ENCODE results near the gene RAB14. TPM values are rescaled to one million over a fixed set of nuclear protein-coding genes. Genes with fewer than 3 reads are reported as not detected.

The RAB14 gene
- total and polyA plus RNA-seq, 2 donors (not counting 1 experiment from before 2014, with no cell fraction given), result 20.4 to 52.6 TPM

DNA sequence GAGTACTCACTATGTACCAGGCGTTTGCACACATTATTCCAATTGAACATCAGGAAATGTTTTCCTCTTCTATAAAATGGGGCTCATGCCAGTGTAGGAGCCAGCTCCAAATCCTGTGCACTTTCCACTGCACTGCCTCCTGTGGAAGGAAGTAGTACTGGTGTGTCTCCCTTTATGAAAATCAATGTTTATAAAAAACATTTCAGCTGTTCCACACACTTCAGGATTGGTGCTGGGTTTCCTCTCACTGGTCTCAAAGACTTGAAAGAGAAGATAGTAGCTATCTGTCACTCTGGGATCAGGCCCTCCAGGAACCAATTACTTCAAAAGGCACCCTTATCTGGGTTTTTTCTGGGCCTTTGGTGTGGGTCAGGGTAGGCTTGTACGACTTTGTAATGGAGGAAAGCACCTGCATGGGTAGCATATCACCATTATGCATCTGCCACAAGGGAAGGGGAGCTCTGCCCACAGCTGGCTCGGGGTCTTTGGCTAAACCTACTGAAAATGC, 32.5 kb downstream of the RAB14 start:
- ChIA-PET CTCF (interaction anchor here (0.6 to 2.1 kb wide), 9 partner anchors 14 to 487 kb away, joined by 3 to 5 read pairs (median 4); no protein-coding TSS in a partner anchor), POLR2A (no interaction called here)
- peaks cover 10 to 91% of the 10 kb centered on the region in 2 experiments for H3K36me3 ChIP-seq (replicated peaks in 1 of 2; ENCODE audit: control extremely low read depth in 1 of 2, control insufficient read depth in 1 of 2, extremely low read depth in 1 of 2, insufficient read depth in 2 of 2, low read length in 1 of 2)
- no peak overlapping the region for H3K4me3 ChIP-seq (ENCODE audit: control extremely low read depth in 1 of 5, extremely low read depth in 1 of 5, insufficient read depth in 1 of 5, low read depth in 2 of 5, low read length in 4 of 5)
- H3K27ac ChIP-seq (ENCODE audit: low read length in 2 of 2), result peak overlapping the region in 1 of 2 donors; percentile 7
- no peaks in the 10 kb centered on the region for H3K9me3 Mint-ChIP-seq (ENCODE audit: insufficient read depth)
- TF ChIP-seq EZH2 (IDR thresholded peaks at IDR 0.05; ENCODE audit: borderline replicate concordance, insufficient read depth, low read depth, low read length, poor library complexity, severe bottlenecking), result no peak
- TF ChIP-seq, protein P1, sequence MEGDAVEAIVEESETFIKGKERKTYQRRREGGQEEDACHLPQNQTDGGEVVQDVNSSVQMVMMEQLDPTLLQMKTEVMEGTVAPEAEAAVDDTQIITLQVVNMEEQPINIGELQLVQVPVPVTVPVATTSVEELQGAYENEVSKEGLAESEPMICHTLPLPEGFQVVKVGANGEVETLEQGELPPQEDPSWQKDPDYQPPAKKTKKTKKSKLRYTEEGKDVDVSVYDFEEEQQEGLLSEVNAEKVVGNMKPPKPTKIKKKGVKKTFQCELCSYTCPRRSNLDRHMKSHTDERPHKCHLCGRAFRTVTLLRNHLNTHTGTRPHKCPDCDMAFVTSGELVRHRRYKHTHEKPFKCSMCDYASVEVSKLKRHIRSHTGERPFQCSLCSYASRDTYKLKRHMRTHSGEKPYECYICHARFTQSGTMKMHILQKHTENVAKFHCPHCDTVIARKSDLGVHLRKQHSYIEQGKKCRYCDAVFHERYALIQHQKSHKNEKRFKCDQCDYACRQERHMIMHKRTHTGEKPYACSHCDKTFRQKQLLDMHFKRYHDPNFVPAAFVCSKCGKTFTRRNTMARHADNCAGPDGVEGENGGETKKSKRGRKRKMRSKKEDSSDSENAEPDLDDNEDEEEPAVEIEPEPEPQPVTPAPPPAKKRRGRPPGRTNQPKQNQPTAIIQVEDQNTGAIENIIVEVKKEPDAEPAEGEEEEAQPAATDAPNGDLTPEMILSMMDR (IDR thresholded peaks at IDR 0.05), result peak; percentile 67
- no peaks in the 10 kb centered on the region for H3K27me3 ChIP-seq (replicated peaks in 1 of 4; ENCODE audit: control extremely low read depth in 1 of 4, control insufficient read depth in 3 of 4, insufficient read depth in 4 of 4, low read length in 3 of 4)
- peak overlapping the region; percentile 41 for H3K27ac Mint-ChIP-seq
- no peak overlapping the region for H3K9ac ChIP-seq (ENCODE audit: low read length)
- no peaks in the 10 kb centered on the region for H3K9me3 ChIP-seq (ENCODE audit: control extremely low read depth in 1 of 3, control insufficient read depth in 2 of 3, insufficient read depth in 1 of 3, low read length in 2 of 3)
- no peaks in the 10 kb centered on the region for H4K20me1 ChIP-seq (ENCODE audit: control insufficient read depth, insufficient read depth, low read length, poor library complexity, severe bottlenecking)
- no peak overlapping the region for H3K4me3 Mint-ChIP-seq
- no peaks in the 10 kb centered on the region for H3K27me3 Mint-ChIP-seq
- H2AFZ ChIP-seq (ENCODE audit: insufficient read depth, low read depth, low read length, poor library complexity, severe bottlenecking), result no peak overlapping the region
- WGBS (ENCODE audit: insufficient coverage), result 83% methylated on average over 2 of the region's 3 CpGs
- H3K79me2 ChIP-seq (ENCODE audit: control insufficient read depth, insufficient read depth, low read length), result peaks cover 4% of the 10 kb centered on the region
- no peaks in the 10 kb centered on the region for H3K4me1 ChIP-seq (ENCODE audit: control insufficient read depth in 2 of 2, insufficient read depth in 2 of 2, low read length in 2 of 2)
- H3K4me2 ChIP-seq (replicated peaks; ENCODE audit: low read depth, low read length, poor library complexity, severe bottlenecking), result no peak overlapping the region
- peaks cover 4% of the 10 kb centered on the region for H3K4me1 Mint-ChIP-seq
- ATAC-seq (ENCODE audit: low read depth) (no peak), DNase-seq (no peak)
- intact Hi-C loops (cut with micrococcal nuclease), result no loop called here

DNA sequence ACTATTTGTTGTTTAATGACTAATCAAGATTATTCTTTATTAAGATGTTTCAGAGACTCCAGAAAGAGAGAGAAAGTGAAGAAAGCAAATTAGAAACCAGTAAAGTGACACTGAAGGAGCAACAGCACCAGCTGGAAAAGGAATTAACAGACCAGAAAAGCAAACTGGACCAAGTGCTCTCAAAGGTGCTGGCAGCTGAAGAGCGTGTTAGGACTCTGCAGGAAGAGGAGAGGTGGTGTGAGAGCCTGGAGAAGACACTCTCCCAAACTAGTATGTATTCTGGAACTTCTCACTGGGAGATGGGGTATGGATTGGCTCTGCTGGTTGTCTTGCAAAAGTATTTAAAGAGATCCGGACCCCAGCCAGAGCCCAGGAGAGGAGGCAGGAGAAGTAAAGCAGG, 33.6 kb downstream of the RAB14 start:
- CTCF ChIA-PET, result interaction anchor here (1.1 to 2.1 kb wide), 3 partner anchors 12 to 72 kb away, joined by 3 to 4 read pairs (median 3); no protein-coding TSS in a partner anchor
- Histone ChIP-seq H3K36me3 (replicated peaks in 1 of 2; ENCODE audit: control extremely low read depth in 1 of 2, control insufficient read depth in 1 of 2, extremely low read depth in 1 of 2, insufficient read depth in 2 of 2, low read length in 1 of 2) (peaks cover 12 to 86% of the 10 kb centered on the region in 2 experiments), H3K9ac (ENCODE audit: low read length) (no peak overlapping the region), H3K79me2 (ENCODE audit: control insufficient read depth, insufficient read depth, low read length) (peaks cover 8% of the 10 kb centered on the region), H3K9me3 (ENCODE audit: control extremely low read depth in 1 of 3, control insufficient read depth in 2 of 3, insufficient read depth in 1 of 3, low read length in 2 of 3) (no peaks in the 10 kb centered on the region), H3K4me2 (replicated peaks; ENCODE audit: low read depth, low read length, poor library complexity, severe bottlenecking) (no peak overlapping the region), H2AFZ (ENCODE audit: insufficient read depth, low read depth, low read length, poor library complexity, severe bottlenecking) (no peak overlapping the region), H4K20me1 (ENCODE audit: control insufficient read depth, insufficient read depth, low read length, poor library complexity, severe bottlenecking) (no peaks in the 10 kb centered on the region), H3K27me3 (replicated peaks in 1 of 4; ENCODE audit: control extremely low read depth in 1 of 4, control insufficient read depth in 3 of 4, insufficient read depth in 4 of 4, low read length in 3 of 4) (no peaks in the 10 kb centered on the region), H3K4me1 (ENCODE audit: control insufficient read depth in 2 of 2, insufficient read depth in 2 of 2, low read length in 2 of 2) (no peaks in the 10 kb centered on the region), H3K27ac (ENCODE audit: low read length in 2 of 2) (peak overlapping the region in 1 of 2 donors; percentile 7), H3K4me3 (ENCODE audit: control extremely low read depth in 1 of 5, extremely low read depth in 1 of 5, insufficient read depth in 1 of 5, low read depth in 2 of 5, low read length in 4 of 5) (no peak overlapping the region)
- no peak for TF ChIP-seq EZH2 (IDR thresholded peaks at IDR 0.05; ENCODE audit: borderline replicate concordance, insufficient read depth, low read depth, low read length, poor library complexity, severe bottlenecking)
- TF ChIP-seq, protein P1 (IDR thresholded peaks at IDR 0.05), result no peak
- POLR2A ChIA-PET, result no interaction called here
- Mint-ChIP-seq H3K27me3 (no peaks in the 10 kb centered on the region), H3K9me3 (ENCODE audit: insufficient read depth) (no peaks in the 10 kb centered on the region), H3K27ac (peak overlapping the region; percentile 74), H3K4me1 (peaks cover 4% of the 10 kb centered on the region), H3K4me3 (no peak overlapping the region)
- intact Hi-C loops (cut with micrococcal nuclease), result no loop called here
- ATAC-seq (ENCODE audit: low read depth), result no peak
- 100% methylated on average over 2 of the region's 2 CpGs for WGBS (ENCODE audit: insufficient coverage)
- no peak for DNase-seq
